ENCODE data around the gene LOC128125822.
"Not testable (repeated sequence)": the region's sequence is repeated elsewhere in the genome, so short reads cannot be mapped to it uniquely, and the experiment has no call there.

Gene LOC128125822

GRCh38 chr6:63572044-63572746, at the start of gene LOC128125822, which contains the start of gene PTP4A1:
Gene LOC128125822 (plus strand): TSS chr6:63572480.
Gene PTP4A1 (plus strand): TSS chr6:63572480. CDS start chr6:63576881, 4,401 bp downstream.
- Mint-ChIP-seq H3K9me3 (no peaks in the 10 kb centered on the region), H3K27me3 (no peaks in the 10 kb centered on the region), H3K27ac (peak within 1 kb of the TSS; percentile 95 to 100 (median 98)), H3K4me3 (peak within 1 kb of the TSS; percentile 88 to 96 (median 93)), H3K4me1 (peaks cover 13 to 42% (median 38%) of the 10 kb centered on the region in 4 donors), H3K36me3 (peaks cover 0 to 12% (median 10%) of the 10 kb centered on the region in 3 donors)
- peak; percentile 93 to 99 (median 97) for DNase-seq
- POLR2A ChIA-PET = interaction anchor here (1.3 to 2.4 kb wide), 2 partner anchors 26 to 63 kb away, joined by 5 to 15 read pairs; partner anchors contain the start of gene PHF3
- peak; percentile 84 to 88 for ATAC-seq

GRCh38 chr6:63522911-63523287, 49.4 kb upstream of the LOC128125822 start:
- H3K9me3 Mint-ChIP-seq, H3K4me1 Mint-ChIP-seq, H3K27me3 Mint-ChIP-seq, H3K36me3 Mint-ChIP-seq, DNase-seq, H3K27ac Mint-ChIP-seq, H3K4me3 Mint-ChIP-seq, ATAC-seq, POLR2A ChIA-PET: not testable (repeated sequence)

- no peak overlapping the region for H3K4me3 Mint-ChIP-seq
- H3K27me3 Mint-ChIP-seq = peaks cover 0 to 4% (median 3%) of the 10 kb centered on the region in 5 donors
- no peak overlapping the region for H3K27ac Mint-ChIP-seq
- no peaks in the 10 kb centered on the region for H3K9me3 Mint-ChIP-seq
- DNase-seq (no peak), ATAC-seq (no peak)
- peaks cover 0 to 3% (median 0%) of the 10 kb centered on the region in 4 donors for H3K4me1 Mint-ChIP-seq
- no peaks in the 10 kb centered on the region for H3K36me3 Mint-ChIP-seq
- POLR2A ChIA-PET = no interaction called here
These were observed 48.6 kb upstream of the LOC128125822 start for GRCh38 chr6:63523630-63524029.

- Mint-ChIP-seq H3K9me3 (no peaks in the 10 kb centered on the region), H3K27ac (peak overlapping the region in 1 of 10 donors; percentile 20)
- DNase-seq = no peak
These were observed 46.9 kb upstream of the LOC128125822 start for GRCh38 chr6:63525186-63525878.

GRCh38 chr6:63526931-63527330, 45.3 kb upstream of the LOC128125822 start:
- H3K4me3 Mint-ChIP-seq = no peak overlapping the region
- no peaks in the 10 kb centered on the region for H3K9me3 Mint-ChIP-seq
- no peak overlapping the region for H3K27ac Mint-ChIP-seq
- peaks cover 0 to 6% (median 4%) of the 10 kb centered on the region in 4 donors for H3K4me1 Mint-ChIP-seq
- peaks cover 0 to 1% (median 0%) of the 10 kb centered on the region in 5 donors for H3K27me3 Mint-ChIP-seq
- ATAC-seq = no peak
- POLR2A ChIA-PET = no interaction called here
- DNase-seq = no peak
- no peaks in the 10 kb centered on the region for H3K36me3 Mint-ChIP-seq

More at GRCh38 chr6:63525186-63525878, 46.9 kb upstream of the LOC128125822 start:
- ATAC-seq = no peak
- Mint-ChIP-seq H3K4me3 (no peak overlapping the region), H3K36me3 (no peaks in the 10 kb centered on the region), H3K27me3 (peaks cover 0 to 4% (median 0%) of the 10 kb centered on the region in 5 donors), H3K4me1 (peaks cover 0 to 6% (median 4%) of the 10 kb centered on the region in 4 donors)
- POLR2A ChIA-PET = no interaction called here

GRCh38 chr6:63527658-63528514, 44.4 kb upstream of the LOC128125822 start:
- DNase-seq (no peak), ATAC-seq (no peak)
- POLR2A ChIA-PET = no interaction called here
- Mint-ChIP-seq H3K27me3 (peaks cover 0 to 1% (median 0%) of the 10 kb centered on the region in 5 donors), H3K36me3 (no peaks in the 10 kb centered on the region), H3K27ac (no peak overlapping the region), H3K4me1 (peaks cover 0 to 6% (median 4%) of the 10 kb centered on the region in 4 donors), H3K4me3 (no peak overlapping the region), H3K9me3 (no peaks in the 10 kb centered on the region)

GRCh38 chr6:63529498-63529897, 42.8 kb upstream of the LOC128125822 start:
- H3K4me3 Mint-ChIP-seq = peak overlapping the region in 1 of 10 donors; percentile 50
- POLR2A ChIA-PET = no interaction called here
- no peaks in the 10 kb centered on the region for H3K9me3 Mint-ChIP-seq
- H3K27ac Mint-ChIP-seq = peak overlapping the region in 2 of 10 donors; percentile 17 to 85
- peaks cover 0 to 6% (median 4%) of the 10 kb centered on the region in 4 donors for H3K4me1 Mint-ChIP-seq
- H3K36me3 Mint-ChIP-seq = no peaks in the 10 kb centered on the region
- no peak for DNase-seq
- peaks cover 0 to 1% (median 0%) of the 10 kb centered on the region in 5 donors for H3K27me3 Mint-ChIP-seq
- no peak for ATAC-seq

- Mint-ChIP-seq H3K4me3 (no peak overlapping the region), H3K27ac (no peak overlapping the region), H3K9me3 (no peaks in the 10 kb centered on the region), H3K4me1 (peaks cover 0 to 6% (median 4%) of the 10 kb centered on the region in 4 donors), H3K27me3 (peaks cover 0 to 1% (median 0%) of the 10 kb centered on the region in 5 donors), H3K36me3 (no peaks in the 10 kb centered on the region)
- ATAC-seq = no peak
- DNase-seq = no peak
- POLR2A ChIA-PET = no interaction called here
These were observed 42.1 kb upstream of the LOC128125822 start for GRCh38 chr6:63530182-63530581.

GRCh38 chr6:63530991-63531390, 41.3 kb upstream of the LOC128125822 start:
- Mint-ChIP-seq H3K9me3 (no peaks in the 10 kb centered on the region), H3K27ac (no peak overlapping the region), H3K4me1 (peaks cover 0 to 6% (median 4%) of the 10 kb centered on the region in 4 donors), H3K4me3 (no peak overlapping the region), H3K36me3 (no peaks in the 10 kb centered on the region), H3K27me3 (peaks cover 0 to 1% (median 0%) of the 10 kb centered on the region in 5 donors)
- DNase-seq (no peak), ATAC-seq (no peak)
- POLR2A ChIA-PET = no interaction called here

GRCh38 chr6:63533026-63533425, 39.3 kb upstream of the LOC128125822 start:
- POLR2A ChIA-PET = no interaction called here
- Mint-ChIP-seq H3K4me3 (no peak overlapping the region), H3K36me3 (no peaks in the 10 kb centered on the region), H3K27ac (no peak overlapping the region), H3K27me3 (peaks cover 0 to 3% (median 0%) of the 10 kb centered on the region in 5 donors), H3K4me1 (peaks cover 0 to 6% (median 4%) of the 10 kb centered on the region in 4 donors), H3K9me3 (no peaks in the 10 kb centered on the region)
- no peak for ATAC-seq
- DNase-seq = no peak

- Mint-ChIP-seq H3K4me1 (peaks cover 0 to 6% (median 4%) of the 10 kb centered on the region in 4 donors), H3K9me3 (no peaks in the 10 kb centered on the region), H3K36me3 (no peaks in the 10 kb centered on the region), H3K27ac (no peak overlapping the region), H3K27me3 (peaks cover 0 to 3% (median 0%) of the 10 kb centered on the region in 5 donors), H3K4me3 (no peak overlapping the region)
- POLR2A ChIA-PET = no interaction called here
- DNase-seq (no peak), ATAC-seq (no peak)
These were observed 38.3 kb upstream of the LOC128125822 start for GRCh38 chr6:63533952-63534351.

GRCh38 chr6:63537201-63537958, 34.9 kb upstream of the LOC128125822 start:
- Mint-ChIP-seq H3K27ac (no peak overlapping the region), H3K4me3 (no peak overlapping the region), H3K4me1 (no peaks in the 10 kb centered on the region), H3K27me3 (peaks cover 6 to 12% (median 12%) of the 10 kb centered on the region in 5 donors), H3K9me3 (peaks cover 0 to 8% (median 0%) of the 10 kb centered on the region in 9 donors), H3K36me3 (peaks cover 0 to 2% (median 0%) of the 10 kb centered on the region in 3 donors)
- POLR2A ChIA-PET = no interaction called here
- ATAC-seq (no peak), DNase-seq (no peak)
